Measurements from ENCODE around the gene DISP2. TPM values are rescaled to one million over a fixed set of nuclear protein-coding genes. Genes with fewer than 3 reads are reported as not detected.

DISP2 gene
- total and polyA plus RNA-seq, 2 donors from 2014 or later = 0.04 to 0.69 TPM

DNA sequence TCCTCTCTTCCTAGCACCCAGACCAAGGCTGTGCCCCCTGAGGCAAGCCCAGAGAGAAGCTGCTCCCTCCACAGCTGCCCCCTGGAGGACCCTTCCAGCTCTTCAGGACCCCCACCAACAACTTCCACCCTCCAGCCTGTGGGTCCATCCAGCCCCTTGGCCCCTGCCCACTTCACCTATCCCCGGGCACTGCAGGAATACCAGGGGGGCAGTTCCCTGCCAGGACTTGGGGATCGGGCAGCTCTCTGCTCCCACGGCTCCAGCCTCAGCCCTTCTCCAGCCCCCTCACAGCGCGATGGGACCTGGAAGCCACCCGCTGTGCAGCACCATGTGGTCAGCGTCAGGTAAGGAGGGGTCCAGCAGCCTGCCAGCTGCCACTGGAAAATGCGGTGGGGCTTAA is 5.6 kb downstream of the DISP2 start:
- Histone ChIP-seq H3K9me3 (ENCODE audit: control insufficient read depth in 2 of 3, insufficient read depth in 1 of 3, low read length in 3 of 3) (no peaks in the 10 kb centered on the region), H3K27ac (ENCODE audit: low read depth in 2 of 2, low read length in 2 of 2) (no peak overlapping the region), H3K9ac (ENCODE audit: low read length in 3 of 3) (no peak overlapping the region), H3K27me3 (ENCODE audit: control insufficient read depth, insufficient read depth, low read length) (no peaks in the 10 kb centered on the region), H3K4me1 (ENCODE audit: control insufficient read depth in 2 of 3, insufficient read depth in 2 of 3, low read depth in 1 of 3, low read length in 3 of 3) (peaks cover 0 to 7% (median 0%) of the 10 kb centered on the region in 3 donors), H3K36me3 (ENCODE audit: control insufficient read depth in 2 of 3, insufficient read depth in 3 of 3, low read length in 3 of 3) (no peaks in the 10 kb centered on the region), H3K4me3 (ENCODE audit: low read length in 3 of 3) (no peak overlapping the region)
- FAIRE-seq (no peak), DNase-seq (peak in 2 of 5 donors; percentile 28 to 58)
- TF ChIP-seq, protein P1, sequence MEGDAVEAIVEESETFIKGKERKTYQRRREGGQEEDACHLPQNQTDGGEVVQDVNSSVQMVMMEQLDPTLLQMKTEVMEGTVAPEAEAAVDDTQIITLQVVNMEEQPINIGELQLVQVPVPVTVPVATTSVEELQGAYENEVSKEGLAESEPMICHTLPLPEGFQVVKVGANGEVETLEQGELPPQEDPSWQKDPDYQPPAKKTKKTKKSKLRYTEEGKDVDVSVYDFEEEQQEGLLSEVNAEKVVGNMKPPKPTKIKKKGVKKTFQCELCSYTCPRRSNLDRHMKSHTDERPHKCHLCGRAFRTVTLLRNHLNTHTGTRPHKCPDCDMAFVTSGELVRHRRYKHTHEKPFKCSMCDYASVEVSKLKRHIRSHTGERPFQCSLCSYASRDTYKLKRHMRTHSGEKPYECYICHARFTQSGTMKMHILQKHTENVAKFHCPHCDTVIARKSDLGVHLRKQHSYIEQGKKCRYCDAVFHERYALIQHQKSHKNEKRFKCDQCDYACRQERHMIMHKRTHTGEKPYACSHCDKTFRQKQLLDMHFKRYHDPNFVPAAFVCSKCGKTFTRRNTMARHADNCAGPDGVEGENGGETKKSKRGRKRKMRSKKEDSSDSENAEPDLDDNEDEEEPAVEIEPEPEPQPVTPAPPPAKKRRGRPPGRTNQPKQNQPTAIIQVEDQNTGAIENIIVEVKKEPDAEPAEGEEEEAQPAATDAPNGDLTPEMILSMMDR (IDR thresholded peaks at IDR 0.05; ENCODE audit: borderline replicate concordance, extremely low read depth, insufficient read depth) = no peak
- intact Hi-C loops (cut with DNase I) = no loop called here

DNA sequence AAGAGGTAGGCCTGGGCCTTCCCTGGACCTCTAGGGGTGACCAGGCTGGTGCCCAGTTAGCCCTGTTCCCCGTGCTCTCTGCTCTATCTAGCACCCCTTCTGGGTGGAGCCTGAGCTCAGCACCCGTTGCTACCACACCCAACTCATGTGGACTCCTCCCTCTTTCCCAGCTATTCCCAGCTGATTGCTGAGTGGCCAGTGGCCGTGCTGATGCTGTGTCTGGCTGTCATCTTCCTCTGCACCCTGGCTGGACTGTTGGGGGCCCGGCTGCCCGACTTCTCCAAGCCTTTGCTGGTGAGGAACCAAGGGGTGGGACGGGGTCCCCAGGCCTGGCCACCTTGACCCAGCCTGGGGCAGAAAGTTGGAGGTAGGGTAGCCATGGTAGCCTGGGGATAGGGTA is 6.2 kb downstream of the DISP2 start:
- no peak overlapping the region for H3K27ac ChIP-seq (ENCODE audit: low read depth in 2 of 2, low read length in 2 of 2)
- FAIRE-seq (no peak), DNase-seq (no peak)
- H3K4me1 ChIP-seq (ENCODE audit: control insufficient read depth in 2 of 3, insufficient read depth in 2 of 3, low read depth in 1 of 3, low read length in 3 of 3) = peaks cover 0 to 4% (median 0%) of the 10 kb centered on the region in 3 donors
- H3K9ac ChIP-seq (ENCODE audit: low read length in 3 of 3) = no peak overlapping the region
- H3K36me3 ChIP-seq (ENCODE audit: control insufficient read depth in 2 of 3, insufficient read depth in 3 of 3, low read length in 3 of 3) = no peaks in the 10 kb centered on the region
- no peaks in the 10 kb centered on the region for H3K27me3 ChIP-seq (ENCODE audit: control insufficient read depth, insufficient read depth, low read length)
- H3K9me3 ChIP-seq (ENCODE audit: control insufficient read depth in 2 of 3, insufficient read depth in 1 of 3, low read length in 3 of 3) = no peaks in the 10 kb centered on the region
- no peak overlapping the region for H3K4me3 ChIP-seq (ENCODE audit: low read length in 3 of 3)
- intact Hi-C loops (cut with DNase I) = no loop called here
- TF ChIP-seq, protein P1 (IDR thresholded peaks at IDR 0.05; ENCODE audit: borderline replicate concordance, extremely low read depth, insufficient read depth) = no peak

DNA sequence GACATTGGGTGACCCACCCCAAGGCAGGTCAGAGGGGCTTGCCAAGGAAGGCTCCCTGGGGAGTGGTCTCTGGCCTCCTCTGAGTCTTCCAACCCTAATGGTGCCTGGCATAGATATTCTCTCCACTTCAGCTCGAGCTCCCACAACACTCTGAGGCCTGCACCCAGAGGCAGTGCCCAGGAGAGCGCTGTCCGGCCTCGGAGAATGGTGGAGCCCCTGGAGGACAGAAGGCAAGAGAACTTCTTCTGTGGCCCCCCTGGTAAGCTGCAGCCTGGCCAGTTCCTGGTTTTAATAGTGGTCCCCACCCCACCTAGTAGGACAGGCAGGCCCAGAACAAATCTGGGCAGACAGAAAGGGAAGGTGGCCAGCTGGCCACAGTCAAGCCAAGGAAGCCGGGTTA is 7.0 kb downstream of the DISP2 start:
- FAIRE-seq (no peak), DNase-seq (no peak)
- H3K9ac ChIP-seq (ENCODE audit: low read length in 3 of 3) = no peak overlapping the region
- no peaks in the 10 kb centered on the region for H3K27me3 ChIP-seq (ENCODE audit: control insufficient read depth, insufficient read depth, low read length)
- TF ChIP-seq, protein P1 (IDR thresholded peaks at IDR 0.05; ENCODE audit: borderline replicate concordance, extremely low read depth, insufficient read depth) = no peak
- no peaks in the 10 kb centered on the region for H3K9me3 ChIP-seq (ENCODE audit: control insufficient read depth in 2 of 3, insufficient read depth in 1 of 3, low read length in 3 of 3)
- H3K4me1 ChIP-seq (ENCODE audit: control insufficient read depth in 2 of 3, insufficient read depth in 2 of 3, low read depth in 1 of 3, low read length in 3 of 3) = peaks cover 0 to 4% (median 0%) of the 10 kb centered on the region in 3 donors
- H3K27ac ChIP-seq (ENCODE audit: low read depth in 2 of 2, low read length in 2 of 2) = no peak overlapping the region
- intact Hi-C loops (cut with DNase I) = no loop called here
- no peaks in the 10 kb centered on the region for H3K36me3 ChIP-seq (ENCODE audit: control insufficient read depth in 2 of 3, insufficient read depth in 3 of 3, low read length in 3 of 3)
- H3K4me3 ChIP-seq (ENCODE audit: low read length in 3 of 3) = no peak overlapping the region
